Activated CD8-positive, alpha-beta T cell treated with anti-CD3 and anti-CD28 coated beads, Interleukin-2, amount 10 ng/mL, durations not matched to agents 7 days and 5 days (primary cell): ENCODE results near the gene SUSD6. TPM values are rescaled to one million over a fixed set of nuclear protein-coding genes. Genes with fewer than 3 reads are reported as not detected.

Source experiments
- ATAC-seq: fragments of 150-1000 bp; cut with Tn5 transposase; one replicate; pipeline ENCODE4 v1.10.0; 2021; ENCODE audit warnings: moderate library complexity
- CTCF ChIA-PET: fragments of 350-600 bp; sonication (Branson Sonifier 250); formaldehyde crosslinking; loops from one replicate; lab custom pipeline; 2021; ENCODE audit warnings: antibody characterized with exemption; lab: Charles Lee
- POLR2A ChIA-PET: fragments of 350-600 bp; sonication (Branson Sonifier 250); formaldehyde crosslinking; loops from one replicate; lab custom pipeline; 2021; ENCODE audit warnings: antibody characterized with exemption; lab: Charles Lee
- DNase-seq: peaks from one replicate; pipeline ENCODE4 v3.0.0-alpha.2; 2020
- H3K27ac Mint-ChIP-seq: one replicate; pipeline ENCODE4 v1.8.0; 2021; ENCODE audit warnings: mild to moderate bottlenecking, mixed read lengths
- H3K27me3 Mint-ChIP-seq: one replicate; pipeline ENCODE4 v1.8.0; 2021; ENCODE audit warnings: low read depth, mixed read lengths
- H3K36me3 Mint-ChIP-seq: one replicate; pipeline ENCODE4 v1.8.0; 2021; ENCODE audit warnings: low read depth, mixed read lengths
- H3K4me1 Mint-ChIP-seq: one replicate; pipeline ENCODE4 v1.8.0; 2021; ENCODE audit warnings: low read depth, mixed read lengths
- H3K4me3 Mint-ChIP-seq: one replicate; pipeline ENCODE4 v1.8.0; 2021; ENCODE audit warnings: mild to moderate bottlenecking, mixed read lengths
- H3K9me3 Mint-ChIP-seq: one replicate; pipeline ENCODE4 v1.8.0; 2022; ENCODE audit warnings: mixed read lengths; ENCODE audit not compliant: insufficient read depth
- total RNA-seq, 2 experiments: library from RNA; stranded (reverse); gene quantifications; one replicate each; pipeline ENCODE4 v1.2.3, GENCODE V29; 2021

SUSD6 gene
- total RNA-seq, 2 experiments from 2014 or later = 40.0 to 43.1 TPM

DNA sequence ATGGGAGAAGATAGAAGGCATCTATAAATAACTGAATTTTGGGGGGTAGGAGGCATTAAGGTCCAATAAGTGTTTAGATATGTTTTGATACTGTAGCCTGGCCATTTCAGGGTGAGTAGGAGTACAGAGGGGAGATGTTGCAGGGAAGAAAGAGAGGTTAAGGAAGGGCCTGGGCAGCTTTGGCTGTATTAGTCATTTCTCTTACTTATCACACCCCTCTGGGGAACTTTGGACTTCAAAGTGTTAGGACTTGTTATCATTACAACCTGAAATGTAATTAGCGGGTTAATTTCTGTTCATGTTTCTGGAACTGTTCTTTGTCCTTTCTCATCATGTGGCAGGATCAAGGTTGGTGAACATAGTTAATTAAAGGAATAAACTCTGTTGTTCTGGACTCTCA lies 40.3 kb downstream of the SUSD6 start:
- Mint-ChIP-seq H3K27me3 (no peaks in the 10 kb centered on the region), H3K36me3 (peaks cover 19% of the 10 kb centered on the region), H3K9me3 (no peaks in the 10 kb centered on the region), H3K4me1 (peaks cover 64% of the 10 kb centered on the region), H3K27ac (peak overlapping the region; percentile 15), H3K4me3 (no peak overlapping the region)
- ATAC-seq (no peak), DNase-seq (no peak)
- CTCF ChIA-PET = no interaction called here
- POLR2A ChIA-PET = no interaction called here

DNA sequence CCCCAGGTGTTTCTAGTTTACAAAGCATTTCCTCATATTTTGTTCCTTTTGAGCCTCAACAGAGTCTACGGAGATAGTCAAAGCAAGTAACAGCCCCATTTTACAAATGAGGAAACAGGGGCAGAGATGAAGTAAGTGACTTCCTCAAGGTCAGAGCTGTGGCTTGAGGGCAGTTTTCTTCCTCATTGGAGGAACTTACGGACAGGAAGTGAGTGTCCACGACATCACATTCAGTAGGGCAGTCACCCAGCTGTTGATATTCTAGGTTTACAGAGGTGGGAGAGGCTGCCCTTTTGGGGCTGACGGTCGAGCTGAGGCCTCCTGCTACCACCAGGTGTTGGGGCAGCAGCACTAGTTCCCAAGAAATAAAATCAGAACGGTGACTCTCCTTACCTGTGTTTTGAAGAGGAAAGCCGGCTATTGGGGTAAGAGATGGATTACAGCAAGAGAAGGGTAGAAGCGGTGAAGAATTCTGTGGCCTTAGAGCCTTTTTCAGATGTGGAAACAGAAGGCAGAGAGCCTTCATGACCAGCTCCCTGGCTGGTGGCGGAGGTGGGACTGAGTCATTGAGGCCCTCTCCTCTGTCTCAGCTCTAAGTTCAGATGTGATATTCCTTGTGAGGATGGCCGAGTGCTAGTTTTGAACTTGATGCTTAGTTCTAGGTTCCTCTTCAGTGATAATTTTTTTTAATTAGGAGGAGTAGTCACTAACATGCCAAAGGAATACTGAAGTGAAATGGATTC lies 41.7 kb downstream of the SUSD6 start:
- DNase-seq (no peak), ATAC-seq (no peak)

DNA sequence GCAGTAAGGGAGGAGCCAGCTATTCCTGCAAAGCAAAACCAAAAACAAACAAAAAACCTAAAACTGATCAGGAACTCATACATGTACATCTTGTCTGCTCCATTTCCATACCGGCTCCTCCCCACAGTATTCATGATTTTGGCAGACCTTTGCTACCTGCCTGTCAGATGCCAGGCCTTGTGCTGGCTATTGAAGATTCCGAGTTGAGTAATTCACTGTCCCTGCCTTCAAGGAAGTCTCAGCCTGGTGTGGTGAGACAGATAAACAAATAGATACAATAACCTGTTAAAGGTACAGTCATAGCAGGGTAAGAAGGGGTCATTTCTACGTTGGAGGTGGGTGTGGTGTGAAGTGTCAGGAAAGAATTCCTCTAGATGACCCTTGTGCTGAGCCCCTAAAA lies 42.7 kb downstream of the SUSD6 start:
- H3K27ac Mint-ChIP-seq = no peak overlapping the region
- no peaks in the 10 kb centered on the region for H3K27me3 Mint-ChIP-seq

More for the DNA sequence above, 41.7 kb downstream of the SUSD6 start:
- Mint-ChIP-seq H3K27ac (peak overlapping the region; percentile 69), H3K4me3 (no peak overlapping the region), H3K36me3 (peaks cover 23% of the 10 kb centered on the region), H3K9me3 (no peaks in the 10 kb centered on the region), H3K27me3 (no peaks in the 10 kb centered on the region), H3K4me1 (peaks cover 67% of the 10 kb centered on the region)
- CTCF ChIA-PET = interaction anchor here (0.7 to 1.4 kb wide), 3 partner anchors 16 to 48 kb away, joined by 3 to 5 read pairs (median 4); no protein-coding TSS in a partner anchor
- POLR2A ChIA-PET = interaction anchor here (0.9 kb wide), 2 partner anchors 17 to 23 kb away, joined by 3 read pairs; no protein-coding TSS in a partner anchor

DNA sequence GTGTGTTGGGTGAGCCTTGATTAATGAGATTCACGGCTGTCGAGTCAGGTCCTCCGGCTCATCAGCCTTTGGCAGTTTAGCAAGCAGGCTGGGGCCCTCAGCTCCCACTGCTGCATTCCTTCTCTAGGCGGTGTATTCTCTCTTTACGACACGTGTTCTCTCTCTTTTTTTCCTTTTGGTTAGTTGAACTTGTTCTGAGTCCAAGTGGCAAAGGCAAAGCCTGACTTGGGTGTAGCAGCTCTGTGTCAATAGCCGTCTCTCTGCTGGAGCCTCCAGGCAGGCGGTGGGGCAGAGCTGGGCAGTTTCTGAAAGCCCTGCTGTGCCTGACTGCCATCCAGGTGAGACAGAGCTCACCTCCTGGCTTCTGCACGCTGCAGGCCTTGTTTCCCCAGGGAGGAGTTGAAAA lies 46.6 kb downstream of the SUSD6 start:
- H3K27me3 Mint-ChIP-seq = no peaks in the 10 kb centered on the region
- H3K9me3 Mint-ChIP-seq = no peaks in the 10 kb centered on the region
- H3K4me1 Mint-ChIP-seq = peaks cover 70% of the 10 kb centered on the region
- ChIA-PET CTCF (no interaction called here), POLR2A (no interaction called here)
- ATAC-seq (no peak), DNase-seq (no peak)
- peaks cover 61% of the 10 kb centered on the region for H3K36me3 Mint-ChIP-seq
- peak overlapping the region; percentile 48 for H3K27ac Mint-ChIP-seq
- no peak overlapping the region for H3K4me3 Mint-ChIP-seq

More for the DNA sequence above, 42.7 kb downstream of the SUSD6 start:
- ChIA-PET CTCF (interaction anchor here (1.4 kb wide), 1 partner anchor 18 kb away, joined by 4 read pairs; no protein-coding TSS in a partner anchor), POLR2A (no interaction called here)
- DNase-seq (no peak), ATAC-seq (no peak)
- H3K4me1 Mint-ChIP-seq = peaks cover 67% of the 10 kb centered on the region
- H3K36me3 Mint-ChIP-seq = peaks cover 29% of the 10 kb centered on the region
- no peaks in the 10 kb centered on the region for H3K9me3 Mint-ChIP-seq
- no peak overlapping the region for H3K4me3 Mint-ChIP-seq

DNA sequence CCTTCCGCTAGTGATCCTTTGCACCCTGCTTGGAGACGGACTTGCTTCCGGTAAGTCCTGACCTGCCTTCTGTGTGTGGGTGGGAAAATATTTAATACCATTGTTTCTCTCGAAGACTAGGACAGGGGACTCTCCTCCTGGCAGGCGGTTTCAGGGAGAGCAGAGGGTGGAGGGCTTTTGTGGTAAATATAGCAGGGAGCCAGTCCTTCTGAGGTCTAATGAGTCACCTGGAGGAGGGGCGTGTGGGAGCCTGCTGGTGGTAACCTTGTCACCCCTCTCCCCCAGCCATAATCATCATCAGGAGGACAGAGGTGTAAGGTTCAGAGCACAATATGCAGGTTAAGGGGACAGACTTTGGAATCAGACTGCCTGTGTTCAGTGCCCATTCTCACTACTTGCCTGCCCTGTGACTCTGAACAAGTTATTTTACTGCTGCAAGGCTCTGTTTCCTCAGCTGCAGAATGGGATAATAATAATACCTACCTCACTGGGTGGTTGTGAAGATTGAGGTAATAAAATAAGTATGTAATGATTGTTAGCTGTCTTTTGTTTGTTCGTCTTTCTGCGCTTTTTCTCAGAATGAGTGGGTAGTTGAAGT lies 47.4 kb downstream of the SUSD6 start:
- ATAC-seq = peak; percentile 27
- Mint-ChIP-seq H3K36me3 (peaks cover 64% of the 10 kb centered on the region), H3K27ac (peak overlapping the region; percentile 14), H3K27me3 (no peaks in the 10 kb centered on the region), H3K4me1 (peaks cover 73% of the 10 kb centered on the region), H3K9me3 (no peaks in the 10 kb centered on the region), H3K4me3 (no peak overlapping the region)
- POLR2A ChIA-PET = interaction anchor here (0.9 to 1.2 kb wide), 2 partner anchors 25 to 29 kb away, joined by 3 to 4 read pairs; no protein-coding TSS in a partner anchor
- CTCF ChIA-PET = no interaction called here
- no peak for DNase-seq

DNA sequence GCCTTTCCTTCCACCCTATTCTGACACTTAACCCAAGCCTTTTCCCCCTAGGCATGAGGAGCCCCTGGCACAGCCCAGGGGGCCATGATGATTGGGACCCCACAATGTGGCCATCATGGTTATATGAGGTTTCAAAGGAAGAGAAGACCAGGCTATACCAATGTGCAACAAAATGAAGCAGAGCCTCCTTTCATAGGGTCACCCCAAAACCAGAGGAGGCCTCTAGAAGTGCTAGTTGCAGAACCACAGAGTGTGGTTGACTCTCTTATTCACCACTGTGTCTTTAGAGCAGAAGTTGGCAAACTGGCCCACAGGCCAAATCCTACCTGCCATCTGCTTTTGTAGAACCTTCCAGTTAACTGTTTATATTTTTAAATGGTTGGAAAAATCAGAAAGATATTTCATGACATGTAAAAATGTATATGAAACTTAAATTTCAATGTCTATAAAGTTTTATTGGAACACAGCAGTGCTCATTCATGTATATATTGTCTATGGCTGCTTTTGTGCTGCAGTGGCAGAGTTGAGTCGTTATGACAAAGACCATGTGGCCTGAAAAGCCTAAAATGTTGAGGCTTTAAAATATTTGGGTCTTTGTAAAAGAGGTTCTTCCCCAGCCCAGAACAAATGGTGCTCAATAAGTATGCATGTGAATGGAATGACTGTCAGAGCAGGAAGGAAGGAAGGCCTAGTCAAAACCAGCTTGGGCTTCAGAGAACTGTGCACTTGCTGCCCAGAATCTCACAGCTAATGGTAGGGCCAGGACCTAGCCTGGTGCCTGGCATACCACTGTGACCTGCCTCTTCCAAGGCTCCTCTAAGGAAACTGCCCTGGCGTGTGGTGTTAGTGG lies 49.2 kb downstream of the SUSD6 start:
- CTCF ChIA-PET = interaction anchor here (0.6 to 1.7 kb wide), 4 partner anchors 13 to 67 kb away, joined by 3 to 6 read pairs (median 4); no protein-coding TSS in a partner anchor

DNA sequence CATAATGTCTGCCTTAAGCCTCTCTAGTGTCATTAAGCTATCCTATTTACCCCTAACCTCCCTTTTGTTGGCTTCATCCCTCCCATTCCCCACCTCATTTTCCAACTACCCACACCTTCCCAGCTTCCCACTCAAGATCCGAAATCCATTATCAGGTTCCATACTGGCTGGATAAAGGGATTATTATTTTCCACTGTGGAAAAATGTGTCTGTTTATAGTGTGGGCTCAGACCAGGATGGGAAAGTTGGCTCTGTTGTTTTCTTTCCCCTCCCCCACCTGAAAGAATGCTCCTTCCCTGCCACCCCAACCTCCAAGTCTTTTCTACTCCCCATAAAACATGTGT lies 49.8 kb downstream of the SUSD6 start:
- CTCF ChIA-PET = interaction anchor here (0.6 to 1.7 kb wide), 3 partner anchors 12 to 66 kb away, joined by 3 to 6 read pairs (median 6); no protein-coding TSS in a partner anchor
- H3K36me3 Mint-ChIP-seq = peaks cover 78% of the 10 kb centered on the region
- DNase-seq (no peak), ATAC-seq (no peak)
- H3K27ac Mint-ChIP-seq = peak overlapping the region; percentile 60
- H3K27me3 Mint-ChIP-seq = no peaks in the 10 kb centered on the region
- POLR2A ChIA-PET = interaction anchor here (0.6 kb wide), 1 partner anchor 56 kb away, joined by 3 read pairs; no protein-coding TSS in a partner anchor
- H3K4me1 Mint-ChIP-seq = peaks cover 80% of the 10 kb centered on the region
- no peak overlapping the region for H3K4me3 Mint-ChIP-seq
- H3K9me3 Mint-ChIP-seq = no peaks in the 10 kb centered on the region

More for the DNA sequence above, 49.2 kb downstream of the SUSD6 start:
- Mint-ChIP-seq H3K9me3 (no peaks in the 10 kb centered on the region), H3K27me3 (no peaks in the 10 kb centered on the region), H3K4me1 (peaks cover 75% of the 10 kb centered on the region), H3K27ac (peak overlapping the region; percentile 60), H3K36me3 (peaks cover 72% of the 10 kb centered on the region), H3K4me3 (no peak overlapping the region)
- no peak for DNase-seq
- peak; percentile 59 for ATAC-seq
- POLR2A ChIA-PET = interaction anchor here (0.6 to 1.2 kb wide), 2 partner anchors 23 to 55 kb away, joined by 3 to 4 read pairs; no protein-coding TSS in a partner anchor

DNA sequence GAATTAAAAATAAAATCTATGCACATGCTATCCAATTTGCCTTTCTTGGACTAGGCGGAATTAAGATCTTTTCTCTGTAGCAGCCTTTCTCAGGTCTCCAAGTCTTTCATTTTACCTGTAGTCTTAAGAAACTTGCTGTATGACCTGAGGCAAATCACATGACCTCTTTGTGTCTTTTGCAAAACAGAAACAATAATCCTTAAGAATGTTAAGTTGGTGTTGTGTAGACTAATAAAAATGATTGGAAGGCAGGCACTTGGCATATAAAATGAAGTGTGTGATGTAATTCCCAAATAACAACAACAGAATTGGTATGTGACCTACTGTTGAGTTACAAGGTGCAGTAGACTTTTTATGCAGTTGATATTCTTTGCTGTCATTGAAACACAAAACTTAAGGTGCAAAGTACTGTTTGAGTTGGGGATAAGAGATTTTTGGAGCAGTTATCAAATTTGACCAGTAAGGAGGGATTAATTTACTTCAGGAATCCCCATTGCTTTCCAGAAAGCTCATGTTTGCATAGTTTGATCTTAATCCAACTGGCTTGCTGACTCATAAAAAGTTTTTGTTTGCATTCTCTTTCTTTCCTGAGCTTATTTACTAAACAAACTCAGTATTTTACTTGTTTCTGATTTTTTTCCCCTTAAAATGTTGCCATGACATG lies 51.4 kb downstream of the SUSD6 start:
- Mint-ChIP-seq H3K27me3 (no peaks in the 10 kb centered on the region), H3K4me1 (peaks cover 80% of the 10 kb centered on the region), H3K9me3 (no peaks in the 10 kb centered on the region), H3K27ac (no peak overlapping the region), H3K36me3 (peaks cover 83% of the 10 kb centered on the region), H3K4me3 (no peak overlapping the region)
- no peak for ATAC-seq
- DNase-seq = no peak
- POLR2A ChIA-PET = no interaction called here
- CTCF ChIA-PET = no interaction called here

DNA sequence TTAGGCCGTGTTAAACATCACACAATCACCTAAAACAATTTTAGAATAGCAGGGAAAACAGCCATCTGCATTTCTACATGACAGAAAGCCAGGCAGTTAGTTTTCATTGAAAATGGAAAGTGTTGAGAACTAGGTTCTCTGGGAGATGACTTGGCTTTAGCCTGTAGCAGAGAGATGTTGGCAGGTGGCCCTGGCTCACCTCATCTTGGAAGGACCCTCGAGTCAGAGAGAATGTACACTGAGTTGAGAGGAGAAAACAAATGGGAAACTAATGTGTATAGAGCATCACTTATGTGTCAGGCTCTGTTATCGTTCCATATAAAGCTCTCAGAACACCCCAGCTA lies 51.9 kb downstream of the SUSD6 start:
- Mint-ChIP-seq H3K27me3 (no peaks in the 10 kb centered on the region), H3K27ac (no peak overlapping the region), H3K36me3 (peaks cover 81% of the 10 kb centered on the region), H3K4me3 (no peak overlapping the region), H3K9me3 (no peaks in the 10 kb centered on the region), H3K4me1 (peaks cover 79% of the 10 kb centered on the region)
- CTCF ChIA-PET = interaction anchor here (1.5 kb wide), 1 partner anchor 13 kb away, joined by 3 read pairs; no protein-coding TSS in a partner anchor
- ATAC-seq (no peak), DNase-seq (no peak)
- POLR2A ChIA-PET = no interaction called here

DNA sequence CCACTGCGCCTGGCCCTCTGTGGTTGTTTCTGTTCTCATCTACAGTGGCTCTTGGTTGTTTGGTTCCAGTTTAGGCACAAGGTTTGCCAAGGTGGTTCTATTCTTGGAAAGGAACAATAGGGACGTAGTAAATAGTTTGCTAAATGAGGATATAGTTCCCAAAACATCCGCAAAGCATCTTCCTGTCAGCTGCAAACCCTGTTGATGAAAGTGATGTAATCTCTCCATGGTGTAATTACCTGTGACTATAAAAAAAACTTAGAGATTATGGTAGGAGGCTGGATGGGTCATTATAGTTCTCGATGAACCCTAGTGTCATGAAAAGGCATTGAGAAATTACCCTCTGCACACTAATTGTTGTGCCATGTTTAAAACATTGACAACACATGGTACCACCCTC lies 52.9 kb downstream of the SUSD6 start:
- H3K27me3 Mint-ChIP-seq = no peaks in the 10 kb centered on the region
- H3K27ac Mint-ChIP-seq = no peak overlapping the region
- H3K36me3 Mint-ChIP-seq = peaks cover 80% of the 10 kb centered on the region
- peaks cover 76% of the 10 kb centered on the region for H3K4me1 Mint-ChIP-seq
- no peaks in the 10 kb centered on the region for H3K9me3 Mint-ChIP-seq
- H3K4me3 Mint-ChIP-seq = no peak overlapping the region
- CTCF ChIA-PET = interaction anchor here (1.5 kb wide), 1 partner anchor 12 kb away, joined by 3 read pairs; no protein-coding TSS in a partner anchor
- DNase-seq (no peak), ATAC-seq (no peak)
- POLR2A ChIA-PET = no interaction called here
